SK-N-SH (cell line): Measurements from ENCODE around the gene WDR11. TPM values are rescaled to one million over a fixed set of nuclear protein-coding genes. Genes with fewer than 3 reads are reported as not detected.

Source experiments
- CTCF ChIA-PET: fragments of 300-600, 350-600 bp; formaldehyde crosslinking; extraction: SDS; loops from one replicate; lab custom pipeline; 2021; lab: Yijun Ruan, JAX
- POLR2A ChIA-PET: fragments of 350-600 bp; sonication (Branson Sonifier 250); formaldehyde crosslinking; extraction: SDS; loops from one replicate; lab custom pipeline; 2020; ENCODE audit warnings: antibody characterized with exemption, inconsistent platforms; lab: Yijun Ruan, JAX
- DNase-seq: peaks from one replicate; pipeline ENCODE4 v3.0.0; 2012
- H2AFZ ChIP-seq: fragments of 200-600 bp; sonication (generic); 2 replicates; pipeline ENCODE4 v1.8.1; 2016; ENCODE audit warnings: antibody characterized with exemption, mild to moderate bottlenecking, low read depth
- H3F3A ChIP-seq: fragments of 200-600 bp; sonication (generic); replicated peaks from 2 replicates; pipeline ENCODE3; 2016; ENCODE audit warnings: antibody characterized with exemption, mild to moderate bottlenecking; ENCODE audit not compliant: insufficient read depth
- H3K27ac ChIP-seq, 2 experiments: fragments of 200-500 bp in 1 of 2; fragments of 200-600 bp in 1 of 2; sonication (Bioruptor generic) in 1 of 2; sonication (generic), shearing (Covaris generic) in 1 of 2; 2 replicates each; pipeline versions ENCODE4 v1.5.1 to v1.6.1; 2014 to 2016; ENCODE audit warnings: low read depth in 2 of 2, inconsistent platforms in 1 of 2, low read length in 1 of 2, mild to moderate bottlenecking in 1 of 2, mixed read lengths in 1 of 2
- H3K27me3 ChIP-seq: fragments of 200-600 bp; sonication (generic), shearing (Covaris generic); 2 replicates; pipeline ENCODE4 v1.6.1; 2016; ENCODE audit warnings: mixed run types; ENCODE audit not compliant: insufficient read depth
- H3K36me3 ChIP-seq, 2 experiments: fragments of 200-500 bp in 1 of 2; fragments of 200-600 bp in 1 of 2; sonication (Bioruptor generic) in 1 of 2; sonication (generic) in 1 of 2; replicated peaks in 1 of 2; 2 replicates each; pipeline versions ENCODE3 to v1.5.1; 2014 to 2016; ENCODE audit warnings: low read length in 1 of 2, mild to moderate bottlenecking in 1 of 2; ENCODE audit not compliant: insufficient read depth in 2 of 2, control insufficient read depth in 1 of 2
- H3K4me1 ChIP-seq, 2 experiments: fragments of 200-500 bp in 1 of 2; fragments of 200-600 bp in 1 of 2; sonication (Bioruptor generic) in 1 of 2; sonication (generic), shearing (Covaris generic) in 1 of 2; 2 replicates each; pipeline versions ENCODE4 v1.5.1 to v1.6.1; 2014 to 2016; ENCODE audit warnings: low read depth in 1 of 2, low read length in 1 of 2, mixed run types in 1 of 2; ENCODE audit not compliant: insufficient read depth in 2 of 2, control insufficient read depth in 1 of 2
- H3K4me2 ChIP-seq: fragments of 200-600 bp; sonication (generic), shearing (Covaris generic); 2 replicates; pipeline ENCODE4 v1.6.1; 2017; ENCODE audit warnings: mixed run types
- H3K4me3 ChIP-seq, 2 experiments: fragments of 200-500 bp in 1 of 2; fragments of 200-600 bp in 1 of 2; sonication (Bioruptor generic) in 1 of 2; sonication (generic), shearing (Covaris generic) in 1 of 2; 2 replicates each; pipeline versions ENCODE4 v1.5.1 to v1.8.1; 2014 to 2016; ENCODE audit warnings: low read depth in 2 of 2, inconsistent platforms in 1 of 2, low read length in 1 of 2, mild to moderate bottlenecking in 1 of 2, mixed read lengths in 1 of 2, moderate library complexity in 1 of 2
- H3K79me2 ChIP-seq: fragments of 200-600 bp; sonication (generic); 2 replicates; pipeline ENCODE4 v1.8.1; 2017; ENCODE audit warnings: mild to moderate bottlenecking; ENCODE audit not compliant: insufficient read depth
- H3K9ac ChIP-seq: fragments of 200-600 bp; sonication (generic); 2 replicates; pipeline ENCODE4 v1.6.1; 2017; ENCODE audit warnings: mixed run types
- H3K9me2 ChIP-seq: fragments of 200-600 bp; sonication (generic); 2 replicates; pipeline ENCODE4 v1.6.1; 2017; ENCODE audit warnings: mixed run types
- H3K9me3 ChIP-seq: fragments of 200-600 bp; sonication (generic); 2 replicates; pipeline ENCODE4 v1.6.1; 2017; ENCODE audit warnings: mixed run types, mild to moderate bottlenecking, moderate library complexity
- H4K20me1 ChIP-seq: fragments of 200-600 bp; sonication (generic); 2 replicates; pipeline ENCODE4 v1.6.1; 2017; ENCODE audit warnings: mild to moderate bottlenecking, mixed run types; ENCODE audit not compliant: insufficient read depth
- EP300 ChIP-seq, 2 experiments: IDR thresholded peaks; 2 replicates each; pipeline versions ENCODE4 v1.4.0 to v1.6.1; 2012; ENCODE audit warnings: borderline replicate concordance in 1 of 2, low read depth in 1 of 2, low read length in 1 of 2
- FOSL2 ChIP-seq: IDR thresholded peaks from 2 replicates; pipeline ENCODE4 v1.4.0; 2012; ENCODE audit warnings: low read depth, mild to moderate bottlenecking, moderate library complexity, borderline replicate concordance
- FOXM1 ChIP-seq: IDR thresholded peaks from 2 replicates; pipeline ENCODE4 v1.4.0; 2012; ENCODE audit warnings: low read depth, mild to moderate bottlenecking
- GABPA ChIP-seq: IDR thresholded peaks from 2 replicates; pipeline ENCODE4 v1.4.0; 2012; ENCODE audit warnings: low read depth, mild to moderate bottlenecking
- MXI1 ChIP-seq: IDR thresholded peaks from 2 replicates; pipeline ENCODE4 v1.6.1; 2012; ENCODE audit warnings: mild to moderate bottlenecking, low read depth, low read length, improper control_type of control experiment
- NFIC ChIP-seq: IDR thresholded peaks from 2 replicates; pipeline ENCODE4 v1.4.0; 2012; ENCODE audit warnings: borderline replicate concordance
- RFX5 ChIP-seq: IDR thresholded peaks from 2 replicates; pipeline ENCODE4 v1.6.1; 2012; ENCODE audit warnings: mild to moderate bottlenecking, improper control_type of control experiment, low read length
- WGBS: methylation state at CpG from one replicate; pipeline ENCODE4 v1.1.6; 2017; ENCODE audit warnings: low lambda C conversion rate; 5-methylcytosine and 5-hydroxymethylcytosine counted together
- polyA plus RNA-seq, 3 experiments: library from polyadenylated mRNA; depleted of rRNA; stranded (reverse); fragments of >200 nt; gene quantifications; 2 replicates each; pipeline ENCODE4 v1.2.3, GENCODE V29; 2012
- TF ChIP-seq, protein P1 (sequence below): IDR thresholded peaks from 2 replicates; pipeline ENCODE4 v1.4.0; 2012; ENCODE audit warnings: low read depth, borderline replicate concordance
- TF ChIP-seq, protein P2 (sequence below): fragments of 150-350 bp; IDR thresholded peaks from 2 replicates; pipeline ENCODE4 v1.6.1; 2016; ENCODE audit warnings: mild to moderate bottlenecking, low read depth, low read length

WDR11 gene
- polyA plus RNA-seq, 1 of the 3 experiments (the other 2 are of a cell fraction): 35.1 TPM

DNA sequence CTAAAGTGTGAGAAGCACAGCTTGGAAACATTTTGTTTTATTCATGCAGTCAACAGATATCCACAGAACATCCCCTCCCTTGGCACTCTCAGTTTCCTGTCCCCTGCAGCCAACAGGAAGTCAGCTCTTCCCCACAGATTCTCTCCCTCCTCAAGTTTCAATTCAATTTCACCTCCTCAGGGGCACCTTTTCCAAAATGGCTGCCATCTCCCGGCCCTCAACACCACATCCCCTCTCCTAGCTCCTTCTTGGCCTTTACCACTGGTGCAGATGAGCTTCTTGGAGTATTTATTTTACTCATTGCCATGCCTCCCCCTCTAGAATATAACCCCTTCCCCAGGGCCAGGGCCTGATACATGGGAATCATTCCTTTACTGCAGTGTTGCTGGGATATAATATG lies 94.0 kb downstream of the WDR11 start:
- no peaks in the 10 kb centered on the region for H4K20me1 ChIP-seq
- no peak overlapping the region; a peak in 1 of 4 replicates for H3K4me3 ChIP-seq
- no peaks in the 10 kb centered on the region for H3K79me2 ChIP-seq
- H3K36me3 ChIP-seq: no peaks in the 10 kb centered on the region
- no peak overlapping the region for H3K9ac ChIP-seq
- 39% methylated on average over 1 of the region's 1 CpG for WGBS
- no peaks in the 10 kb centered on the region for H3K27me3 ChIP-seq
- no peak overlapping the region for H2AFZ ChIP-seq
- TF ChIP-seq GABPA (no peak), RFX5 (no peak), EP300 (IDR thresholded peaks at IDR 0.05; ENCODE audit: borderline replicate concordance in 1 of 2, low read depth in 1 of 2, low read length in 1 of 2) (no peak)
- TF ChIP-seq, protein P1, sequence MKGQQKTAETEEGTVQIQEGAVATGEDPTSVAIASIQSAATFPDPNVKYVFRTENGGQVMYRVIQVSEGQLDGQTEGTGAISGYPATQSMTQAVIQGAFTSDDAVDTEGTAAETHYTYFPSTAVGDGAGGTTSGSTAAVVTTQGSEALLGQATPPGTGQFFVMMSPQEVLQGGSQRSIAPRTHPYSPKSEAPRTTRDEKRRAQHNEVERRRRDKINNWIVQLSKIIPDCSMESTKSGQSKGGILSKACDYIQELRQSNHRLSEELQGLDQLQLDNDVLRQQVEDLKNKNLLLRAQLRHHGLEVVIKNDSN: no peak
- no peaks in the 10 kb centered on the region for H3F3A ChIP-seq
- H3K4me1 ChIP-seq: peaks cover 0 to 3% of the 10 kb centered on the region in 2 experiments; a peak in 1 of 4 replicates
- CTCF ChIA-PET: interaction anchor here (1.0 to 6.1 kb wide), 5 partner anchors 653 to 955 kb away, joined by 3 to 50 read pairs (median 9); partner anchors contain the start of gene FGFR2
- no peaks in the 10 kb centered on the region for H3K9me3 ChIP-seq
- no peak for DNase-seq
- H3K27ac ChIP-seq: no peak overlapping the region
- no peaks in the 10 kb centered on the region for H3K9me2 ChIP-seq
- POLR2A ChIA-PET: no interaction called here
- no peak overlapping the region for H3K4me2 ChIP-seq

DNA sequence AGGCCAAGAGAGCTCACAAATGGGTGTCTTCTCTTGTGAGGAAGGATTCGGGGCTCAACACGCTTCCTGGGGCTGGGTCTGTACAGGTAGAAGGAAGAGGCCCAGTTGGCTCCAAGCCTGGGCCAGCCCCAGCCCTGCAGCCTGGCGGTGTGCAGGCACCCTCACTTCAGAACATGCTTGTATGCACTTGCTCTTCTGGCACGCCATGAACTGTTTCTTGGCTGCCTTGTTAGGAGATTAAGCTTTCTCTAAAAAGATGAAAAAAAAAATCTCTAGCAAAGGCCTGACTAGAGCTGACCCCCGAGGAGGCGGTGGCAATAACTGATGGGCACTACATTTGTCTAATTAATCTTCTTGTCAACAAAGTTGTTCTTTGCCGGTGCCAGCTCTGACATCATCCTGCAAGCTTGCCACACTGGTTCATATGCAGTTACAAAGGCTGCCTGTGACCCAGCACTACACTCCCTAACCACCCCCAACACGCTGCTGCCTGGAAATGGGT lies 94.7 kb downstream of the WDR11 start:
- Histone ChIP-seq H3K9me2 (no peaks in the 10 kb centered on the region), H3K4me1 (peaks cover 0 to 3% of the 10 kb centered on the region in 2 experiments; a peak in 1 of 4 replicates), H3K36me3 (no peaks in the 10 kb centered on the region), H3K9me3 (no peaks in the 10 kb centered on the region), H3K79me2 (no peaks in the 10 kb centered on the region), H3K9ac (no peak overlapping the region), H3K4me3 (no peak overlapping the region), H3K4me2 (no peak overlapping the region), H4K20me1 (no peaks in the 10 kb centered on the region), H3F3A (no peaks in the 10 kb centered on the region), H3K27me3 (no peaks in the 10 kb centered on the region), H3K27ac (no peak overlapping the region), H2AFZ (no peak overlapping the region)
- WGBS: 34% methylated on average over 8 of the region's 8 CpGs
- TF ChIP-seq, protein P2, sequence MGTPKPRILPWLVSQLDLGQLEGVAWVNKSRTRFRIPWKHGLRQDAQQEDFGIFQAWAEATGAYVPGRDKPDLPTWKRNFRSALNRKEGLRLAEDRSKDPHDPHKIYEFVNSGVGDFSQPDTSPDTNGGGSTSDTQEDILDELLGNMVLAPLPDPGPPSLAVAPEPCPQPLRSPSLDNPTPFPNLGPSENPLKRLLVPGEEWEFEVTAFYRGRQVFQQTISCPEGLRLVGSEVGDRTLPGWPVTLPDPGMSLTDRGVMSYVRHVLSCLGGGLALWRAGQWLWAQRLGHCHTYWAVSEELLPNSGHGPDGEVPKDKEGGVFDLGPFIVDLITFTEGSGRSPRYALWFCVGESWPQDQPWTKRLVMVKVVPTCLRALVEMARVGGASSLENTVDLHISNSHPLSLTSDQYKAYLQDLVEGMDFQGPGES: no peak
- CTCF ChIA-PET: interaction anchor here (0.9 to 6.1 kb wide), 5 partner anchors 664 to 955 kb away, joined by 5 to 50 read pairs (median 9); no protein-coding TSS in a partner anchor
- no peak for DNase-seq
- POLR2A ChIA-PET: no interaction called here

DNA sequence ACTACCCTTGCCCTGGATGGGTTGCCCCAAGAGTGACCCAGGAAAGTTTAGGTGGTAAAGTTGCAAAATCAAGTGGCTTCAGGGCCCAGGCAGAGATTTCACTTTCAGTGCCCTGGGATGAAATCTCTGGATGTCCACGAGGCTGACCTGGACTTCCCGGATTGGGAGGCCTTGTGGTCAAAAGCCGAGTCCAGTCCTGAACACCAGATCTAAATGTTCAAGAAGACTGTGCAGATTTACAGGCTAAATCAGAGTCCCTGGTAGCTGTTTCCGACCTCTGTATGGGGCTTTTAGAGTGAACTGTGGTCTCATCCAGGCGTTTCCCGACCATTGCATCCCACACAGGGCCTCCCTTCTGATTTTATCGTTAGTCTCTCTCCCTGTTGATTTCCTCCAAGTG lies 95.3 kb downstream of the WDR11 start:
- no peak overlapping the region for H3K27ac ChIP-seq
- H3F3A ChIP-seq: no peaks in the 10 kb centered on the region
- ChIA-PET CTCF (interaction anchor here (0.9 to 6.1 kb wide), 4 partner anchors 663 to 954 kb away, joined by 5 to 50 read pairs (median 22); no protein-coding TSS in a partner anchor), POLR2A (no interaction called here)
- no peaks in the 10 kb centered on the region for H3K9me3 ChIP-seq
- no peaks in the 10 kb centered on the region for H3K36me3 ChIP-seq
- no peak overlapping the region for H3K4me3 ChIP-seq
- peaks cover 0 to 3% of the 10 kb centered on the region in 2 experiments; a peak in 1 of 4 replicates for H3K4me1 ChIP-seq
- H4K20me1 ChIP-seq: no peaks in the 10 kb centered on the region
- TF ChIP-seq FOSL2 (no peak), NFIC (no peak), FOXM1 (no peak), MXI1 (no peak)
- no peak overlapping the region for H2AFZ ChIP-seq
- 51% methylated on average over 5 of the region's 7 CpGs for WGBS
- no peaks in the 10 kb centered on the region for H3K9me2 ChIP-seq
- no peaks in the 10 kb centered on the region for H3K27me3 ChIP-seq
- H3K4me2 ChIP-seq: no peak overlapping the region
- DNase-seq: no peak
- H3K9ac ChIP-seq: no peak overlapping the region
- no peaks in the 10 kb centered on the region for H3K79me2 ChIP-seq
